Gastroesophageal sphincter (tissue), 4 donors: ENCODE measurements around the gene YPEL3. TPM values are rescaled to one million over a fixed set of nuclear protein-coding genes. Genes with fewer than 3 reads are reported as not detected.

Experiments used
- ATAC-seq: fragments of 150-250 bp; one replicate; pipeline ENCODE4 v1.9.1; 2016; ENCODE audit warnings: mild to moderate bottlenecking, moderate library complexity
- H3K27ac ChIP-seq, 4 donors: fragments of 200-600 bp; sonication (generic) in 3 of 4; 1 replicate in 3 of 4; 2 replicates in 1 of 4; pipeline ENCODE4 v1.5.1; 2016 to 2019
- H3K27me3 ChIP-seq: fragments of 200-600 bp; sonication (generic); one replicate; pipeline ENCODE4 v1.5.1; 2019
- H3K36me3 ChIP-seq, 2 donors: fragments of 200-600 bp; sonication (generic); one replicate each; pipeline ENCODE4 v1.5.1; 2019; ENCODE audit warnings: control low read depth in 1 of 2
- H3K4me1 ChIP-seq, 3 donors: fragments of 200-600 bp; sonication (generic); 1 replicate in 2 of 3; 2 replicates in 1 of 3; pipeline ENCODE4 v1.5.1; 2016 to 2019; ENCODE audit warnings: control low read depth in 2 of 3
- H3K4me3 ChIP-seq, 2 donors: fragments of 200-600 bp; sonication (generic); one replicate each; pipeline ENCODE4 v1.5.1; 2019; ENCODE audit warnings: mild to moderate bottlenecking in 1 of 2, moderate library complexity in 1 of 2
- H3K9me3 ChIP-seq, 3 donors: fragments of 200-600 bp; sonication (generic); one replicate each; pipeline ENCODE4 v1.5.1; 2017 to 2019; ENCODE audit warnings: control low read depth in 2 of 3
- CTCF ChIP-seq, 4 experiments: fragments of 200-600 bp in 2 of 4; fragments of 450-650 bp in 2 of 4; sonication (generic) in 1 of 4; IDR thresholded peaks; one replicate each; pipeline ENCODE4 v1.5.1; 2017 to 2019; ENCODE audit warnings: antibody characterized with exemption in 4 of 4, mild to moderate bottlenecking in 2 of 4, moderate library complexity in 2 of 4
- EP300 ChIP-seq: sonication (generic); formaldehyde crosslinking; IDR thresholded peaks from one replicate; pipeline ENCODE4 v1.6.1; 2017; ENCODE audit warnings: antibody characterized with exemption, mild to moderate bottlenecking
- POLR2A ChIP-seq, 2 donors: fragments of 450-650 bp; IDR thresholded peaks; one replicate each; pipeline ENCODE4 v1.6.1; 2017; ENCODE audit warnings: antibody characterized with exemption in 2 of 2, mild to moderate bottlenecking in 2 of 2, moderate library complexity in 1 of 2
- POLR2AphosphoS5 ChIP-seq: sonication (generic); formaldehyde crosslinking; IDR thresholded peaks from one replicate; pipeline ENCODE4 v1.6.1; 2017; ENCODE audit warnings: antibody characterized with exemption
- WGBS, 2 donors: methylation state at CpG; one replicate each; pipeline ENCODE4 v1.1.5; 2018; ENCODE audit warnings: low coverage in 1 of 2; 5-methylcytosine and 5-hydroxymethylcytosine counted together
- total RNA-seq, 4 donors: library from RNA; depleted of rRNA; stranded (reverse); fragments of >200 nt; gene quantifications; one replicate each; pipeline ENCODE4 v1.1.0, GENCODE V29; 2016

YPEL3 gene
- total RNA-seq, 4 donors from 2014 or later = 76.9 to 105 (median 80.2) TPM

- no peak for ATAC-seq
- WGBS, 2 donors = 52 to 60% methylated on average over 1 to 3 of the region's 18 CpGs
- Histone ChIP-seq H3K27me3 (no peaks in the 10 kb centered on the region), H3K9me3 (no peaks in the 10 kb centered on the region), H3K4me3 (no peak overlapping the region), H3K36me3 (peaks cover 0 to 67% of the 10 kb centered on the region in 2 donors), H3K4me1 (peaks cover 0 to 26% (median 5%) of the 10 kb centered on the region in 3 donors), H3K27ac (peak overlapping the region in 3 of 4 donors; percentile 43 to 59 (median 57))
- TF ChIP-seq POLR2A (IDR thresholded peaks at IDR 0.05) = no peak
- TF ChIP-seq EP300 = no peak
- TF ChIP-seq POLR2AphosphoS5 = no peak
- no peak for TF ChIP-seq CTCF (IDR thresholded peaks at IDR 0.05)
Observed at GRCh38 chr16:30084096-30084815, 11.8 kb downstream of the YPEL3 start.

DNA sequence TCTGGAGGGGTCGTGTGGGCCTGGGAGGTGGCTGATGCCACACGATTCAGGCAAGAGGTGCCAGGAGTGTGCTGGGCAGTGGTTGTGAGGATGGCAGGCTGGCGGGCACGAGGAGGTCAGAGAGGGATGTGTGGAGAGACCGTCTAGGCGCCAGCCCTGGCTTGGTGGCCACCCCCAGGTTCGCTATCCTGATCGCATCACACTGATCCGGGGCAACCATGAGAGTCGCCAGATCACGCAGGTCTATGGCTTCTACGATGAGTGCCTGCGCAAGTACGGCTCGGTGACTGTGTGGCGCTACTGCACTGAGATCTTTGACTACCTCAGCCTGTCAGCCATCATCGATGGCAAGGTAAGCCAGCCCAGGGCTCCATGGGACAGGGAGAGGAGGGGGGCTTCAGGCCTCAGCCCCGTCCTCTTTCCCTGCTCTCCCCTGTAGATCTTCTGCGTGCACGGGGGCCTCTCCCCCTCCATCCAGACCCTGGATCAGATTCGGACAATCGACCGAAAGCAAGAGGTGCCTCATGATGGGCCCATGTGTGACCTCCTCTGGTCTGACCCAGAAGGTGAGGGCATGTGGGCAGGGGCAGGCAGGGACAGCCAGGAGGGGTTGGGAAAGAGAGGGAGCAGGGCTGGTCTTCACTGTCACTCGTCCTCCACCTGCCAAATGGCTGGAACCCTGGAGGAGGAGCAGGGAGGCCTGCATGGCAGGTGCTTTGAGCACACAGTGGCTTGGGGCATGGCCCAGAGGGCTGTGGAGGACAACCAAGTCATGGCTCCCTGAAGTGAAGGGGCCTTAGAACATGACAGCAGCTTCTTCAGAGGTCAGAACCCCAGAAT is 12.6 kb downstream of the YPEL3 start:
- H3K4me1 ChIP-seq = peaks cover 0 to 32% (median 5%) of the 10 kb centered on the region in 3 donors
- peaks cover 0 to 75% of the 10 kb centered on the region in 2 donors for H3K36me3 ChIP-seq
- H3K4me3 ChIP-seq = no peak overlapping the region
- no peak for ATAC-seq
- no peaks in the 10 kb centered on the region for H3K27me3 ChIP-seq
- TF ChIP-seq POLR2A (IDR thresholded peaks at IDR 0.05) (no peak), EP300 (no peak), CTCF (IDR thresholded peaks at IDR 0.05) (no peak), POLR2AphosphoS5 (no peak)
- WGBS, 2 donors = 17% methylated on average over 1 of the region's 24 CpGs; no CpG with 5 or more reads in 1 of the 2 donors
- no peaks in the 10 kb centered on the region for H3K9me3 ChIP-seq
- H3K27ac ChIP-seq = no peak overlapping the region

DNA sequence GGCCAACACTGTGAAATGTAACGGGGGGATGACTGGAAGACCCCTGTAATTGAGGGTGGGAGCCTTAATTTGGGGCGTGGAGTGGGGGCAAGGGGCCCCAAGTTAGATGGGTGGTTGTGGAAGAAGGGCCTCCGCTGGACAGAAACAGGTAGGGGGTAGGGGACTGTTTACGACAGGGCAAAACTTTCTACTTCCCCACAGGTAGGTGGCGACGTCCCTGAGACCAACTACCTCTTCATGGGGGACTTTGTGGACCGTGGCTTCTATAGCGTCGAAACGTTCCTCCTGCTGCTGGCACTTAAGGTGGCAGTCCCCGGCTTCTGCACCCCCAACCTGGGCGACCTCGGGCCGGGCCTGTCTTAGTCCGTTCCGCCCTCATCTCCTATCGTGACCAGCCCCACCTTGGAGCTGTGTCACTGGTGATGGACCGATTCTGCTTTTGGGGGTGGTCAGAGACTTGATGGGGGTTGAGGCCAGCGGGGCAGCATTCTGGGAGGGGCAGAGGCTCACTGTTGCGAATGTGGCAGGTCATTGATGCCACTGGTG is 13.4 kb downstream of the YPEL3 start:
- H3K4me3 ChIP-seq = no peak overlapping the region
- no peak overlapping the region for H3K27ac ChIP-seq
- H3K4me1 ChIP-seq = peaks cover 0 to 40% (median 7%) of the 10 kb centered on the region in 3 donors
- ATAC-seq = no peak
- no peaks in the 10 kb centered on the region for H3K27me3 ChIP-seq
- H3K9me3 ChIP-seq = no peaks in the 10 kb centered on the region
- WGBS, 2 donors = 84 to 100% methylated on average over 1 to 7 of the region's 20 CpGs
- H3K36me3 ChIP-seq = peaks cover 0 to 84% of the 10 kb centered on the region in 2 donors
- TF ChIP-seq CTCF (IDR thresholded peaks at IDR 0.05) = no peak
- no peak for TF ChIP-seq POLR2AphosphoS5
- TF ChIP-seq POLR2A (IDR thresholded peaks at IDR 0.05) = no peak
- no peak for TF ChIP-seq EP300

- H3K4me1 ChIP-seq = peaks cover 0 to 45% (median 17%) of the 10 kb centered on the region in 3 donors
- peaks cover 0 to 75% of the 10 kb centered on the region in 2 donors for H3K36me3 ChIP-seq
- H3K9me3 ChIP-seq = no peaks in the 10 kb centered on the region
- 74 to 80% methylated on average over 1 to 7 of the region's 7 CpGs for WGBS, 2 donors
- no peak for TF ChIP-seq POLR2AphosphoS5
- TF ChIP-seq EP300 = no peak
- no peak for TF ChIP-seq POLR2A (IDR thresholded peaks at IDR 0.05)
- TF ChIP-seq CTCF (IDR thresholded peaks at IDR 0.05) = no peak
- no peak for ATAC-seq
- no peak overlapping the region for H3K27ac ChIP-seq
- no peak overlapping the region for H3K4me3 ChIP-seq
- H3K27me3 ChIP-seq = no peaks in the 10 kb centered on the region
Observed at GRCh38 chr16:30079480-30079879, 16.5 kb downstream of the YPEL3 start.
